Tibial artery (tissue), 4 donors: ENCODE measurements around the gene HSPA9.

Experiments
- DNase-seq, 2 donors: peaks; one replicate each; pipeline ENCODE4 v3.0.0-alpha.2; 2019
- H3K27ac ChIP-seq, 2 donors: fragments of 200-600 bp; sonication (generic) in 1 of 2; 1 replicate in 1 of 2; 2 replicates in 1 of 2; pipeline ENCODE4 v1.5.1; 2018 to 2019; ENCODE audit warnings: mild to moderate bottlenecking in 1 of 2
- H3K27me3 ChIP-seq, 2 donors: fragments of 200-600 bp; sonication (generic) in 1 of 2; one replicate each; pipeline versions ENCODE4 v1.5.1 to v1.6.0; 2016 to 2019
- H3K36me3 ChIP-seq, 3 donors: fragments of 200-600 bp; sonication (generic) in 2 of 3; one replicate each; pipeline ENCODE4 v1.5.1; 2016 to 2019; ENCODE audit warnings: mild to moderate bottlenecking in 2 of 3
- H3K4me1 ChIP-seq, 4 donors: fragments of 200-600 bp; sonication (generic) in 2 of 4; 1 replicate in 3 of 4; 2 replicates in 1 of 4; pipeline ENCODE4 v1.5.1; 2016 to 2019
- H3K4me3 ChIP-seq, 2 donors: fragments of 200-600 bp; sonication (generic) in 1 of 2; 1 replicate in 1 of 2; 2 replicates in 1 of 2; pipeline ENCODE4 v1.5.1; 2018 to 2019; ENCODE audit warnings: mild to moderate bottlenecking in 2 of 2
- H3K9me3 ChIP-seq, 3 donors: fragments of 200-600 bp; sonication (generic) in 1 of 3; one replicate each; pipeline ENCODE4 v1.5.1; 2016 to 2019
- intact Hi-C: fragments of 100-400 bp; cut with DNase I; formaldehyde crosslinking; loops from one replicate; pipeline ENCODE4 v1.15.0; 2023; ENCODE audit warnings: low total_unique reads
- TF ChIP-seq, protein P1 (sequence below), 2 experiments: fragments of 200-600 bp in 1 of 2; fragments of 450-650 bp in 1 of 2; IDR thresholded peaks; one replicate each; pipeline ENCODE4 v1.5.1; 2017 to 2019; ENCODE audit warnings: antibody characterized with exemption in 2 of 2, mild to moderate bottlenecking in 1 of 2, moderate library complexity in 1 of 2

Gene HSPA9

DNA sequence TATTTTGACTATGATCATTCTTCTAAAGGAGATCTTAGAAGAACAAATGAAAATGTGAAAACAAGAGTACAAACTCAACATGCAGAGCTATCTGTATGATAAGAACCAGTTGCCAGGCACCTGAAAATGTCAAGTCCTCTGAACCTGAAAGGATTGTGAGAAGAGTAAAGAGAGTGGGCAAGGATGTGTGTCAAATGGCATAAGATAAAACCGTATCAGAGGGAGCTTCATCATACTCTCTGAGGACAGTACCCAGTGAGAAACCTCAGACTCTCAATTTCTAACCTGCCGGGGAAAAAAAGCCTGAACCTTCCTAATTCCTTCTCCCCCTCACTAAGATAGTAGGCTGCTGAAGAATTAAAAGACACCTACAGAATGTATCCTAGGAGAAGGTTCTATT lies 39.0 kb downstream of the HSPA9 start:
- intact Hi-C loops, result no loop called here
- no peaks in the 10 kb centered on the region for H3K9me3 ChIP-seq
- no peaks in the 10 kb centered on the region for H3K27me3 ChIP-seq
- no peak overlapping the region for H3K27ac ChIP-seq
- H3K36me3 ChIP-seq, result peaks cover 0 to 4% (median 0%) of the 10 kb centered on the region in 3 donors
- TF ChIP-seq, protein P1, sequence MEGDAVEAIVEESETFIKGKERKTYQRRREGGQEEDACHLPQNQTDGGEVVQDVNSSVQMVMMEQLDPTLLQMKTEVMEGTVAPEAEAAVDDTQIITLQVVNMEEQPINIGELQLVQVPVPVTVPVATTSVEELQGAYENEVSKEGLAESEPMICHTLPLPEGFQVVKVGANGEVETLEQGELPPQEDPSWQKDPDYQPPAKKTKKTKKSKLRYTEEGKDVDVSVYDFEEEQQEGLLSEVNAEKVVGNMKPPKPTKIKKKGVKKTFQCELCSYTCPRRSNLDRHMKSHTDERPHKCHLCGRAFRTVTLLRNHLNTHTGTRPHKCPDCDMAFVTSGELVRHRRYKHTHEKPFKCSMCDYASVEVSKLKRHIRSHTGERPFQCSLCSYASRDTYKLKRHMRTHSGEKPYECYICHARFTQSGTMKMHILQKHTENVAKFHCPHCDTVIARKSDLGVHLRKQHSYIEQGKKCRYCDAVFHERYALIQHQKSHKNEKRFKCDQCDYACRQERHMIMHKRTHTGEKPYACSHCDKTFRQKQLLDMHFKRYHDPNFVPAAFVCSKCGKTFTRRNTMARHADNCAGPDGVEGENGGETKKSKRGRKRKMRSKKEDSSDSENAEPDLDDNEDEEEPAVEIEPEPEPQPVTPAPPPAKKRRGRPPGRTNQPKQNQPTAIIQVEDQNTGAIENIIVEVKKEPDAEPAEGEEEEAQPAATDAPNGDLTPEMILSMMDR (IDR thresholded peaks at IDR 0.05), result no peak
- H3K4me3 ChIP-seq, result no peak overlapping the region
- peaks cover 0 to 38% (median 19%) of the 10 kb centered on the region in 4 donors for H3K4me1 ChIP-seq
- no peak for DNase-seq

DNA sequence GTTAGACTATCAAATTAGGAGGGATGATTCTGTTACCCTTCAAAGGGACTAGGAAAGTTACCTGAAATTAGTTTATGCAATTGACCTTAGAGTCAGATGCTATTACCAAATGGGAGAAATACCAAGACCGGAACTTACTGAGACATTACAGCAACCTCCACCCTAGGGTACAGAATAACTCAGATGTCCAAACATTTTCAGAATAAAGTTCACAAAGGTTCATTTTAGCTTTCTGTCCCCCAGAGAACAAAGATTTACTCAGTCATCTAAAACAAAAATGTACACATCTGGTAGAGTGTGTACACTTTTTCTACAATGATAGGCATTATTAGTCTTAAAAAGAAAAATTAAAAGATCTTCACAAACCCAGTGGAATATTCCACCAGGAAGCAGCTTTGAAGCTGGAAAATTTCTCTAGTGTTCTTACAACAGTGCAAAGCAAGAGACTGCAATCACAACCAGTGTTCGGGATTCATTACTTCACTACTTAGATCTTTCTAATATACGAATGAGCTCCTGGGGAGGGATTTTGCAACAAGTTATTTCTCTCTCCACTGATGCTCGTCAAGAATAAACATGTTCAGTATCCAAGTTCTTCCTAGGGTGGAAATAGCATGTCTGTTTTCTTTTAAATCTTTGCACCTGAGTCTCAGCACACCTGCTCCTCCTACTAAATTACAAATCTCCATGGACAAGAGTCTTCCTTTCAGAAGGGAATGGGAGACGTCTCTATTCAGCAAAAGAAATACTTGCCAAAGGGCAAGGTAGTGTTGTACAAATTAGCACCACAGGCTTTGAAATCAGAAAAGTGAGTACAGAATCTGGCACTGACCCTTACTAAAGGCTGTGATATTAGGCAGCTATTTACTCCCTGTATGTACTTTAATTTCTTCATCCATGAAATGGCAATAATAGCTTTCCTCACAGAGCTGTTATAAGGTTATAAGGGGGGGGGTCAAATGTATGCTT lies 40.9 kb downstream of the HSPA9 start:
- peaks cover 0 to 4% (median 0%) of the 10 kb centered on the region in 3 donors for H3K36me3 ChIP-seq
- DNase-seq, result no peak
- TF ChIP-seq, protein P1 (IDR thresholded peaks at IDR 0.05), result no peak
- no peaks in the 10 kb centered on the region for H3K27me3 ChIP-seq
- H3K27ac ChIP-seq, result no peak overlapping the region
- H3K4me1 ChIP-seq, result peaks cover 0 to 23% (median 4%) of the 10 kb centered on the region in 4 donors
- intact Hi-C loops, result no loop called here
- no peaks in the 10 kb centered on the region for H3K9me3 ChIP-seq
- H3K4me3 ChIP-seq, result no peak overlapping the region

DNA sequence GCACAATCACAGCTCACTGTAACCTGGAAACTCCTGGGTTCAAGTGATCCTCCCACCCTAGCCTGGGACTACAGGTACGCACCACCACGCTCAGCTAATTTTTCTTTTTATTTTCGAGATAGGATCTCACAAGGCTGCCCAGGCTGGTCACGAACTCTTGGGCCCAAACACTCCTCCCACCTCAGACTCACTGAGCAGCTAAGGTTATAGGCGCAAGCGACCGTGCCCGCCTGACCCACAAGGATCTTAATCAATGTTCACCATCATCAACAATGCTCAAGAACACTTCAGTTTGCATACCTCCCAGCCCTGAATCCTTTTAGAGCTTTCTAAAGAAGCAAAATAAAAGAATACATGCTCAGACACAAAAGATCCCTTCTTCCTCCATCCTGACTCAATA lies 45.4 kb downstream of the HSPA9 start:
- intact Hi-C loops, result no loop called here
- H3K4me3 ChIP-seq, result no peak overlapping the region
- H3K27ac ChIP-seq, result no peak overlapping the region
- TF ChIP-seq, protein P1 (IDR thresholded peaks at IDR 0.05), result no peak
- H3K36me3 ChIP-seq, result peaks cover 0 to 4% (median 0%) of the 10 kb centered on the region in 3 donors
- H3K27me3 ChIP-seq, result no peaks in the 10 kb centered on the region
- DNase-seq, result no peak
- no peaks in the 10 kb centered on the region for H3K9me3 ChIP-seq
- peaks cover 0 to 4% (median 0%) of the 10 kb centered on the region in 4 donors for H3K4me1 ChIP-seq

DNA sequence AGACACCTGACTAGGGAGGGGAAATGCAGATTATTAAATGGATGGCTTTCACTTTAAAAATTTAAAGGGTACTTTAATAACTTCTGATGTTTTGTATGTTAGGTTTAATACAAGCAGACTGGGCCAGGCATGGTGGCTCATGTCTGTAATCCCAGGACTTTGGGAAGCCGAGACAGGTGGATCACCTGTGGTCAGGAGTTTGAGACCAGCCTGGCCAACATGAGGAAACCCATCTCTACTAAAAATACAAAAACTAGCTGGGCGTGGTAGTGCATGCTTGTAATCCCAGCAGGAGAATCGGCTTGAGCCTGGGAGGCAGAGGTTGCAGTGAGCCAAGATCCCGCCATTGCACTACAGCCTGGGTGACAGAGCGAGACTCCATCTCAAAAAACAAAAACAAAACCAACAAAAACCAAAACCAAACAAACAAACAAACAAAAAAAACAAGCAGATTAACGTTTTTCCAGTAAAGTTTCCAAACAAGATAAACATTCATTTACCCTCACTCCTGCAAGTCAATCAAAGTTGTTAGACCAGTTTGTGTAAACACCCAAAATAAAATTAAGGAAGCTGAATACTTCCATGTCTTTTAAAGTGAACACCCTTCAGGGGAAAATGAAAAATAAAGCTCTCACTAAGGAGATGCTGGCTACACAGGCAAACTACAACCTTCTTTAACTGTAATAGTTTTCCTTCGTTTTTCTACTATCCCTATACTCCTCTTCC lies 46.3 kb downstream of the HSPA9 start:
- TF ChIP-seq, protein P1 (IDR thresholded peaks at IDR 0.05), result no peak
- Histone ChIP-seq H3K9me3 (no peaks in the 10 kb centered on the region), H3K36me3 (peaks cover 0 to 2% (median 0%) of the 10 kb centered on the region in 3 donors), H3K27me3 (no peaks in the 10 kb centered on the region), H3K27ac (no peak overlapping the region), H3K4me3 (no peak overlapping the region), H3K4me1 (peaks cover 0 to 4% (median 0%) of the 10 kb centered on the region in 4 donors)
- no peak for DNase-seq
- intact Hi-C loops, result no loop called here

DNA sequence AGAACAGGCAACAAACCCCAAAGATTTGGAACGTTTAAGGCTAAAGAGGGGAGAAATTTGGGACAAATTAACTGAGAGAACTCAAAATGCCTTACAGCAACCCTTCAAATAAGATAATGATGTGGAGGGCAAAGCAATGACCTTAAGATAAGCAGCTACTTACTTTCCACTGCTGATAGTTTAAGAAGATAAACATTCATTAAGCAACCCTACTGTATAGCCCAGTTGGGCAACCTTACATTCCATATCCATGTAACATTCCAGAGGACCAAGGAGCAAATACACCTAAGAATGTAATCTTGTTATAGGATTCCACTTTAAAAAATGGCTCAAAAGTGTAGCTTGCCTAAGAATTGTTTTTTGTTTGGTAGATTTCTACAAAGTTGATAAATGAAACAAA lies 47.0 kb downstream of the HSPA9 start:
- Histone ChIP-seq H3K27ac (no peak overlapping the region), H3K4me3 (no peak overlapping the region), H3K9me3 (no peaks in the 10 kb centered on the region), H3K27me3 (no peaks in the 10 kb centered on the region), H3K36me3 (peaks cover 0 to 2% (median 0%) of the 10 kb centered on the region in 3 donors), H3K4me1 (peaks cover 0 to 4% (median 0%) of the 10 kb centered on the region in 4 donors)
- TF ChIP-seq, protein P1 (IDR thresholded peaks at IDR 0.05), result no peak
- intact Hi-C loops, result no loop called here
- DNase-seq, result no peak
